Tongue (tissue), 2 donors: ENCODE data around the gene PHETA1. TPM values are rescaled to one million over a fixed set of nuclear protein-coding genes. Genes with fewer than 3 reads are reported as not detected.

ENCODE experiments used
- DNase-seq: peaks from one replicate; pipeline ENCODE4 v3.0.0-alpha.2; 2015
- total RNA-seq: library from RNA; depleted of rRNA; stranded (reverse); fragments of >200 nt; gene quantifications from one replicate; pipeline ENCODE4 v1.2.3, GENCODE V29; 2014

Gene PHETA1
- 4.5 TPM for total RNA-seq

- DNase-seq: peak; percentile 95
Measured at GRCh38 chr12:111368788-111369495, at the start of gene PHETA1. PHETA1 (minus strand) TSS chr12:111369095; CDS start chr12:111363427, 5,668 bp downstream.

GRCh38 chr12:111418594-111418880 is 49.6 kb upstream of the PHETA1 start:
- DNase-seq: no peak

- DNase-seq: no peak
Measured at GRCh38 chr12:111417784-111418593, 49.1 kb upstream of the PHETA1 start.

- DNase-seq: no peak
Measured at GRCh38 chr12:111417290-111417689, 48.4 kb upstream of the PHETA1 start.

GRCh38 chr12:111414711-111415252 is 45.9 kb upstream of the PHETA1 start:
- DNase-seq: no peak

- peak; percentile 48 for DNase-seq
Measured at GRCh38 chr12:111413442-111414086, 44.7 kb upstream of the PHETA1 start.

GRCh38 chr12:111412830-111413441 is 44.0 kb upstream of the PHETA1 start:
- DNase-seq: no peak

GRCh38 chr12:111412007-111412829 is 43.3 kb upstream of the PHETA1 start:
- no peak for DNase-seq

GRCh38 chr12:111411185-111411764 is 42.4 kb upstream of the PHETA1 start:
- no peak for DNase-seq

GRCh38 chr12:111410431-111411184 is 41.7 kb upstream of the PHETA1 start:
- DNase-seq: no peak

- no peak for DNase-seq
Measured at GRCh38 chr12:111409780-111410430, 41.0 kb upstream of the PHETA1 start.

- DNase-seq: no peak
Measured at GRCh38 chr12:111409403-111409779, 40.5 kb upstream of the PHETA1 start.

- no peak for DNase-seq
Measured at GRCh38 chr12:111408686-111409402, 39.9 kb upstream of the PHETA1 start.

- no peak for DNase-seq
Measured at GRCh38 chr12:111408116-111408440, 39.2 kb upstream of the PHETA1 start.

- DNase-seq: no peak
Measured at GRCh38 chr12:111407377-111408115, 38.7 kb upstream of the PHETA1 start.

- DNase-seq: no peak
Measured at GRCh38 chr12:111406474-111407376, 37.8 kb upstream of the PHETA1 start.

GRCh38 chr12:111405859-111406473 is 37.1 kb upstream of the PHETA1 start, which contains the start of gene SH2B3:
SH2B3 (plus strand) TSS chr12:111405923; CDS start chr12:111418146, 12,223 bp downstream.
- DNase-seq: no peak
